Right lobe of liver (tissue), 6 donors: Measurements from ENCODE around the gene USP16. TPM values are rescaled to one million over a fixed set of nuclear protein-coding genes. Genes with fewer than 3 reads are reported as not detected.
A peak's percentile ranks its signal among the peaks of the same experiment; 100 is the strongest.

Experiments used
- ATAC-seq, 4 donors: fragments of 200-7000 bp; cut with Tn5 transposase; one replicate each; pipeline ENCODE4 v1.9.1; 2020; ENCODE audit warnings: mild to moderate bottlenecking in 4 of 4, moderate library complexity in 4 of 4
- DNase-seq, 3 donors: peaks; one replicate each; pipeline ENCODE4 v3.0.0-alpha.2; 2020
- H3K27ac ChIP-seq, 3 donors: fragments of 200-600 bp; one replicate each; pipeline ENCODE4 v1.8.0; 2022
- H3K27me3 ChIP-seq, 2 donors: fragments of 200-600 bp; one replicate each; pipeline ENCODE4 v1.8.0; 2022
- H3K36me3 ChIP-seq, 4 donors: fragments of 200-600 bp; sonication (generic) in 1 of 4; one replicate each; pipeline versions ENCODE4 v1.5.1 to v1.8.0; 2017 to 2022; ENCODE audit warnings: control low read depth in 1 of 4
- H3K4me1 ChIP-seq, 4 donors: fragments of 200-600 bp; sonication (generic) in 1 of 4; one replicate each; pipeline versions ENCODE4 v1.5.1 to v1.8.0; 2017 to 2022; ENCODE audit warnings: control low read depth in 1 of 4
- H3K4me3 ChIP-seq, 3 donors: fragments of 200-600 bp; one replicate each; pipeline ENCODE4 v1.8.0; 2022
- H3K9me3 ChIP-seq, 4 donors: fragments of 200-600 bp; sonication (generic) in 1 of 4; one replicate each; pipeline versions ENCODE4 v1.5.1 to v1.8.0; 2017 to 2022; ENCODE audit warnings: control low read depth in 1 of 4
- CTCF ChIP-seq, 4 donors: fragments of 200-600 bp in 3 of 4; fragments of 450-650 bp in 1 of 4; IDR thresholded peaks; one replicate each; pipeline versions ENCODE4 v1.5.1 to v1.8.0; 2016 to 2022; ENCODE audit warnings: antibody characterized with exemption in 4 of 4, mild to moderate bottlenecking in 2 of 4
- POLR2A ChIP-seq: fragments of 450-650 bp; IDR thresholded peaks from one replicate; pipeline ENCODE4 v1.6.1; 2017; ENCODE audit warnings: antibody characterized with exemption, mild to moderate bottlenecking
- WGBS: methylation state at CpG from one replicate; pipeline ENCODE4 v1.1.6; 2018; ENCODE audit warnings: low coverage, low lambda C conversion rate; ENCODE audit not compliant: insufficient coverage; ENCODE audit errors: missing lambda C conversion rate; 5-methylcytosine and 5-hydroxymethylcytosine counted together
- intact Hi-C, 2 donors: fragments of 100-400 bp; cut with DNase I; formaldehyde crosslinking; loops; one replicate each; pipeline versions ENCODE4 v1.11.2 to v1.14.1; 2022
- long read RNA-seq: library from polyadenylated mRNA; unstranded; transcript quantifications from one replicate; pipeline ENCODE4 v2.0.0, GENCODE V29; 2019
- total RNA-seq, 6 experiments: library from RNA; depleted of rRNA in 2 of 6; stranded (reverse); fragments of >200 nt in 2 of 6; fragmentation: NEBNext Ultra II Directional in 3 of 6; extraction: Animal tissue kit (Norgen Biotek cat#: 25700) in 3 of 6; gene quantifications; one replicate each; pipeline versions ENCODE4 v1.1.0 to v1.2.4, GENCODE V29; 2016 to 2023
- donor health status: DM: no; HTN: yes; CAD: no.
- donor health status: DM: no; HTN: no; CAD: no.
- donor health status: DM: no; HTN: no; CAD: no.
- donor health status: DM: no; HTN: yes; CAD: no.
- donor health status: DM: no; HTN: yes; CAD: no.

The USP16 gene
- total RNA-seq, result 10 to 100 TPM; 14.1 to 20.5 (median 17.4) TPM
- long read RNA-seq, partial matches to known transcripts, result 4 of 6 reads
- long read RNA-seq, other reads (novel, unspliced or antisense), result 2 of 6 reads

DNA sequence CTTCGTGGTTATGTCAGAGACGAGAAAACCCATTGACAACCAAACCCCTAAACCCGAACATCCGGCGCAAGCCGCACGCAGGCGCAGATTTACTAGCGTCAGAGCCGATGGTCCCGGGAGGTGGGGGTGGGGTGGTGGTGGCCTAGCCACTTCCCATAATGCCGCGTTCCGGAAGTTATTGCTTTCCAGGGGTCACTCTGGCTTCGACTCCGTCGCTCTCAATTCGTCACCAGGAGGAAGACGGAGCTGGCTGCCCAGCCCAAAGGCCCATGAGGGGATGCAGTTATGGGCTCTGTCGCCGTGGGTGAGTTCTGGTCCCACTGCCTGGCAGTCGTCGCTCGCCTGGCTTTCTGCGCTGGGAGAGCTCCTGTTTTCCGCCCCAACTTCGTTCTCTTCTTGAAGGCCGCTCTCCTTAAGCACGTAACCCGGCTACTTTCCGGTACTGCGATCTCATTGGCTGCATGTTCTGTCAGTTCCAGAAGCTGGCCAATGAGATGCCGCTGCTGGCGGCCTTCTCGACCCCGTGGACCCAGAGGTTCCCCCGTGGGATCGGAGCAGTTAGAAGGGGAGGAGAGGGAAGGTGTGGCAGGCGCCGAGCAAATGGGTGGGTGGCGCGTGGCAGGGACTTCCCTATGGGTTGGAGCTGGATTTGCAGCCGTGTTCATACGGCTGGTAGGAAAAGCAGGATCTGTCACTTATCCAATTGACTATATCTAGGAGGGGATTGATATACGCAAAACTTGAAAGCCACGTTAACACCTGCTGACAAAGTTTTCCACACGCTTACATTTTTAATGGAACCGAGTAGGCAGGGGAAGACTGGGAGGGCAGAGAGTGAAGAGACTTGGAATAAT is at the start of gene USP16:
USP16 (plus strand) TSS at position 195 of the 854 bp plus-strand sequence. CDS start 3,246 bp downstream, outside the sequence.
- peak within 1 kb of the TSS; percentile 76 to 89 (median 79) for H3K4me3 ChIP-seq
- peak within 1 kb of the TSS; percentile 96 to 99 (median 99) for H3K27ac ChIP-seq
- no peaks in the 10 kb centered on the region for H3K9me3 ChIP-seq
- peaks cover 0 to 14% (median 4%) of the 10 kb centered on the region in 4 donors for H3K4me1 ChIP-seq
- peak in 2 of 4 donors; percentile 7 to 33 for TF ChIP-seq CTCF (IDR thresholded peaks at IDR 0.05)
- peak; percentile 54 for TF ChIP-seq POLR2A
- intact Hi-C loops, result no loop called here
- DNase-seq (peak; percentile 94 to 98 (median 96)), ATAC-seq (peak; percentile 96 to 99 (median 97))
- WGBS, result 0% methylated on average over 34 of the region's 48 CpGs
- H3K27me3 ChIP-seq, result no peaks in the 10 kb centered on the region
- H3K36me3 ChIP-seq, result no peaks in the 10 kb centered on the region

- intact Hi-C loops, result no loop called here
- ATAC-seq (no peak), DNase-seq (no peak)
- H3K36me3 ChIP-seq, result peaks cover 0 to 40% (median 7%) of the 10 kb centered on the region in 4 donors
- 83% methylated on average over 3 of the region's 3 CpGs for WGBS
- H3K4me3 ChIP-seq, result no peak overlapping the region
- no peaks in the 10 kb centered on the region for H3K27me3 ChIP-seq
- H3K9me3 ChIP-seq, result no peaks in the 10 kb centered on the region
- TF ChIP-seq POLR2A, result no peak
- no peak for TF ChIP-seq CTCF (IDR thresholded peaks at IDR 0.05)
- H3K4me1 ChIP-seq, result no peaks in the 10 kb centered on the region
- no peak overlapping the region for H3K27ac ChIP-seq
Measured at GRCh38 chr21:28975397-28975796, 49.1 kb upstream of the USP16 start.

- no peak overlapping the region for H3K4me3 ChIP-seq
- peaks cover 0 to 67% (median 12%) of the 10 kb centered on the region in 4 donors for H3K36me3 ChIP-seq
- WGBS, result 77% methylated on average over 1 of the region's 1 CpG
- DNase-seq, result no peak
- H3K4me1 ChIP-seq, result no peaks in the 10 kb centered on the region
- intact Hi-C loops, result no loop called here
- no peak for ATAC-seq
- TF ChIP-seq POLR2A, result no peak
- TF ChIP-seq CTCF (IDR thresholded peaks at IDR 0.05), result no peak
- H3K27ac ChIP-seq, result no peak overlapping the region
- H3K27me3 ChIP-seq, result no peaks in the 10 kb centered on the region
- no peaks in the 10 kb centered on the region for H3K9me3 ChIP-seq
Measured at GRCh38 chr21:28979092-28979491, 45.4 kb upstream of the USP16 start.

GRCh38 chr21:28982637-28983036 is 41.8 kb upstream of the USP16 start:
- TF ChIP-seq POLR2A (no peak), CTCF (IDR thresholded peaks at IDR 0.05) (no peak)
- Histone ChIP-seq H3K36me3 (peaks cover 0 to 63% (median 20%) of the 10 kb centered on the region in 4 donors), H3K27me3 (no peaks in the 10 kb centered on the region), H3K4me1 (peaks cover 0 to 12% (median 0%) of the 10 kb centered on the region in 4 donors), H3K9me3 (no peaks in the 10 kb centered on the region), H3K27ac (no peak overlapping the region), H3K4me3 (no peak overlapping the region)
- no peak for ATAC-seq
- intact Hi-C loops, result no loop called here
- 63% methylated on average over 1 of the region's 1 CpG for WGBS
- no peak for DNase-seq
